IMR-90 (cell line): ENCODE measurements around the gene YPEL3. TPM values are rescaled to one million over a fixed set of nuclear protein-coding genes. Genes with fewer than 3 reads are reported as not detected.

ENCODE experiments used
- ATAC-seq: fragments of 200-7000 bp; cut with Tn5 transposase; 2 replicates; pipeline ENCODE4 v1.9.1; 2020; ENCODE audit warnings: low read depth, mild to moderate bottlenecking, moderate library complexity
- BruUV-seq: library from RNA; stranded (reverse); fragments of 400-500 nt; replicated peaks from 2 replicates; lab custom pipeline; 2021; lab: Mats Ljungman, UMichigan
- CTCF ChIA-PET: fragments of 300-600 bp; formaldehyde crosslinking; extraction: SDS; loops from one replicate; lab custom pipeline; 2021; ENCODE audit warnings: antibody characterized with exemption; lab: Yijun Ruan, JAX
- POLR2A ChIA-PET: fragments of 300-600 bp; sonication (Branson Sonifier 250); formaldehyde crosslinking; loops from one replicate; lab custom pipeline; 2022; ENCODE audit warnings: antibody characterized with exemption; ENCODE audit not compliant: unreplicated experiment; lab: Charles Lee
- DNase-seq: peaks from one replicate; pipeline ENCODE4 v3.0.0; 2013
- H2AFZ ChIP-seq: replicated peaks from 2 replicates; pipeline ENCODE3; 2013; ENCODE audit warnings: low read length, mild to moderate bottlenecking; ENCODE audit not compliant: poor library complexity
- H2AK5ac ChIP-seq: 2 replicates; pipeline ENCODE4 v1.6.1; 2013; ENCODE audit warnings: low read depth, low read length, inconsistent platforms
- H2AK9ac ChIP-seq: replicated peaks from 2 replicates; pipeline ENCODE3; 2013; ENCODE audit warnings: mild to moderate bottlenecking, low read depth, low read length, moderate library complexity; ENCODE audit not compliant: poor library complexity
- H2BK120ac ChIP-seq: 2 replicates; pipeline ENCODE4 v1.6.1; 2013; ENCODE audit warnings: low read depth, low read length, inconsistent platforms
- H2BK15ac ChIP-seq: 3 replicates; pipeline ENCODE4 v1.6.1; 2013; ENCODE audit warnings: low read depth, low read length, inconsistent platforms
- H2BK20ac ChIP-seq: 2 replicates; pipeline ENCODE4 v1.6.1; 2013; ENCODE audit warnings: low read depth, mild to moderate bottlenecking, inconsistent platforms, low read length, moderate library complexity
- H2BK5ac ChIP-seq: 2 replicates; pipeline ENCODE4 v1.6.1; 2013; ENCODE audit warnings: mild to moderate bottlenecking, low read depth, low read length, inconsistent platforms; ENCODE audit not compliant: poor library complexity, severe bottlenecking
- H3K14ac ChIP-seq: replicated peaks from 2 replicates; pipeline ENCODE4 v1.6.1; 2013; ENCODE audit warnings: low read depth, low read length, inconsistent platforms
- H3K18ac ChIP-seq: 2 replicates; pipeline ENCODE4 v1.6.1; 2013; ENCODE audit warnings: low read depth, low read length, control low read depth
- H3K23ac ChIP-seq: 2 replicates; pipeline ENCODE4 v1.6.1; 2013; ENCODE audit warnings: low read depth, low read length, inconsistent platforms
- H3K27ac ChIP-seq: 2 replicates; pipeline ENCODE4 v1.5.1; 2013; ENCODE audit warnings: mild to moderate bottlenecking, control low read depth, low read length; ENCODE audit not compliant: insufficient read depth
- H3K27me3 ChIP-seq: 2 replicates; pipeline ENCODE4 v1.6.1; 2013; ENCODE audit warnings: low read length; ENCODE audit not compliant: control insufficient read depth, insufficient read depth
- H3K36me3 ChIP-seq: 2 replicates; pipeline ENCODE4 v1.6.1; 2013; ENCODE audit warnings: low read length, mixed read lengths; ENCODE audit not compliant: control insufficient read depth, insufficient read depth
- H3K4ac ChIP-seq: 2 replicates; pipeline ENCODE4 v1.6.1; 2013; ENCODE audit warnings: low read depth, low read length, inconsistent platforms
- H3K4me1 ChIP-seq: 2 replicates; pipeline ENCODE4 v1.6.1; 2013; ENCODE audit warnings: low read length, mixed read lengths; ENCODE audit not compliant: control insufficient read depth, insufficient read depth
- H3K4me2 ChIP-seq: 2 replicates; pipeline ENCODE4 v1.6.1; 2013; ENCODE audit warnings: low read depth, mild to moderate bottlenecking, control low read depth, low read length, moderate library complexity
- H3K4me3 ChIP-seq: 2 replicates; pipeline ENCODE4 v1.5.1; 2013; ENCODE audit warnings: low read depth, mild to moderate bottlenecking, control low read depth, low read length, moderate library complexity; ENCODE audit not compliant: insufficient read depth
- H3K56ac ChIP-seq: 2 replicates; pipeline ENCODE4 v1.6.1; 2013; ENCODE audit warnings: low read length, inconsistent platforms; ENCODE audit not compliant: insufficient read depth; ENCODE audit errors: extremely low read depth
- H3K79me1 ChIP-seq, 2 experiments: 2 replicates each; pipeline ENCODE4 v1.6.1; 2013; ENCODE audit warnings: low read length in 2 of 2, inconsistent platforms in 1 of 2, low read depth in 1 of 2
- H3K9ac ChIP-seq: 2 replicates; pipeline ENCODE4 v1.6.1; 2013; ENCODE audit warnings: low read depth, low read length, control low read depth
- H3K9me1 ChIP-seq: 2 replicates; pipeline ENCODE4 v1.6.1; 2013; ENCODE audit warnings: low read length, inconsistent platforms; ENCODE audit not compliant: insufficient read depth
- H3K9me3 ChIP-seq: 2 replicates; pipeline ENCODE4 v1.6.1; 2013; ENCODE audit warnings: low read length; ENCODE audit not compliant: control insufficient read depth, insufficient read depth
- H4K20me1 ChIP-seq: 2 replicates; pipeline ENCODE4 v1.6.1; 2013; ENCODE audit warnings: low read length, inconsistent platforms; ENCODE audit not compliant: insufficient read depth
- H4K5ac ChIP-seq: 2 replicates; pipeline ENCODE4 v1.6.1; 2013; ENCODE audit warnings: mild to moderate bottlenecking, low read depth, low read length, control low read depth
- H4K8ac ChIP-seq, 2 experiments: 2 replicates each; pipeline ENCODE4 v1.6.1; 2013; ENCODE audit warnings: low read depth in 2 of 2, low read length in 2 of 2, control low read depth in 1 of 2, inconsistent platforms in 1 of 2
- H4K91ac ChIP-seq: 2 replicates; pipeline ENCODE4 v1.6.1; 2013; ENCODE audit warnings: low read depth, low read length, inconsistent platforms; ENCODE audit not compliant: insufficient read depth
- BHLHE40 ChIP-seq: fragments of 150-350 bp; IDR thresholded peaks from 2 replicates; pipeline ENCODE4 v1.6.1; 2016; ENCODE audit warnings: mild to moderate bottlenecking, low read depth, low read length
- CEBPB ChIP-seq: IDR thresholded peaks from 2 replicates; pipeline ENCODE4 v1.6.1; 2012; ENCODE audit warnings: low read depth, low read length, improper control_type of control experiment
- CHD1 ChIP-seq: IDR thresholded peaks from 2 replicates; pipeline ENCODE4 v1.6.1; 2012; ENCODE audit warnings: low read depth, low read length, improper control_type of control experiment
- CTCF ChIP-seq: conservative IDR thresholded peaks from 2 replicates; pipeline ENCODE4 v1.5.1; 2012; ENCODE audit warnings: mild to moderate bottlenecking, low read depth, low read length, improper control_type of control experiment
- ELK1 ChIP-seq: fragments of 150-350 bp; IDR thresholded peaks from 2 replicates; pipeline ENCODE4 v1.6.1; 2016; ENCODE audit warnings: low read depth, mild to moderate bottlenecking, low read length, moderate library complexity, borderline replicate concordance
- MAFK ChIP-seq: IDR thresholded peaks from 2 replicates; pipeline ENCODE4 v1.6.1; 2012; ENCODE audit warnings: low read depth, low read length, improper control_type of control experiment
- MAZ ChIP-seq: IDR thresholded peaks from 2 replicates; pipeline ENCODE4 v1.6.1; 2012; ENCODE audit warnings: low read depth, mild to moderate bottlenecking, low read length, improper control_type of control experiment, moderate library complexity, borderline replicate concordance
- MXI1 ChIP-seq: IDR thresholded peaks from 2 replicates; pipeline ENCODE4 v1.6.1; 2012; ENCODE audit warnings: low read depth, mild to moderate bottlenecking, low read length, moderate library complexity, borderline replicate concordance
- NFE2L2 ChIP-seq: fragments of 150-350 bp; IDR thresholded peaks from 2 replicates; pipeline ENCODE4 v1.6.1; 2016; ENCODE audit warnings: low read depth, mild to moderate bottlenecking, low read length
- POLR2A ChIP-seq: IDR thresholded peaks from 2 replicates; pipeline ENCODE4 v1.6.1; 2012; ENCODE audit warnings: mild to moderate bottlenecking, low read depth, low read length
- RAD21 ChIP-seq: IDR thresholded peaks from 2 replicates; pipeline ENCODE4 v1.6.1; 2012; ENCODE audit warnings: low read length, improper control_type of control experiment
- RCOR1 ChIP-seq: IDR thresholded peaks from 2 replicates; pipeline ENCODE4 v1.6.1; 2012; ENCODE audit warnings: mild to moderate bottlenecking, low read length, improper control_type of control experiment; ENCODE audit not compliant: insufficient replicate concordance
- RFX5 ChIP-seq: IDR thresholded peaks from 2 replicates; pipeline ENCODE4 v1.8.0; 2012; ENCODE audit warnings: low read depth, mild to moderate bottlenecking, low read length, moderate library complexity
- USF2 ChIP-seq: fragments of 150-350 bp; IDR thresholded peaks from 2 replicates; pipeline ENCODE4 v1.6.1; 2017; ENCODE audit warnings: mild to moderate bottlenecking, antibody characterized with exemption, low read length, low read depth
- WGBS, 2 experiments: methylation state at CpG; one replicate each; pipeline versions ENCODE4 v1.1.5 to v1.1.7; 2013; ENCODE audit warnings: missing lambda C conversion rate in 2 of 2; ENCODE audit not compliant: insufficient read length in 1 of 2; ENCODE audit errors: extremely low coverage in 2 of 2; 5-methylcytosine and 5-hydroxymethylcytosine counted together
- dilution Hi-C: fragments of 300-500 bp; cut with HindIII; formaldehyde crosslinking; loops from one replicate; pipeline ENCODE4 v1.14.3; 2018; ENCODE audit warnings: low sequenced_read_pairs; ENCODE audit not compliant: unreplicated experiment
- in situ Hi-C: fragments of 300-500 bp; cut with MboI; formaldehyde crosslinking; loops from 3 replicates; pipeline ENCODE4 v1.14.3; 2019; ENCODE audit warnings: low sequenced_read_pairs, inconsistent platforms, mixed read lengths
- intact Hi-C: fragments of 100-400 bp; cut with micrococcal nuclease; formaldehyde crosslinking; loops from 2 replicates; pipeline ENCODE4 v1.10.0; 2022
- polyA plus RNA-seq, 3 experiments: library from polyadenylated mRNA; depleted of rRNA; stranded (reverse); fragments of >200 nt; gene quantifications; 2 replicates each; pipeline ENCODE4 v1.2.3, GENCODE V29; 2012; ENCODE audit warnings: low replicate concordance in 1 of 3
- total RNA-seq: library from RNA; depleted of rRNA; stranded (reverse); fragments of >200 nt; gene quantifications from 2 replicates; pipeline ENCODE4 v1.2.3, GENCODE V29; 2012

Gene YPEL3
- total and polyA plus RNA-seq, 2 of the 4 experiments (the other 2 are of a cell fraction) = 1.1 to 25.6 TPM

GRCh38 chr16:30086291-30087140 lies 9.5 kb downstream of the YPEL3 start:
- ATAC-seq (no peak), DNase-seq (no peak)
- H3K79me1 ChIP-seq = peaks cover 6 to 16% of the 10 kb centered on the region in 2 experiments
- no peak overlapping the region for H2BK5ac ChIP-seq
- no peak overlapping the region for H3K18ac ChIP-seq
- H3K4me2 ChIP-seq = no peak overlapping the region
- no peak overlapping the region for H2BK15ac ChIP-seq
- no peak overlapping the region for H4K8ac ChIP-seq
- no peak overlapping the region for H3K4me3 ChIP-seq
- H3K56ac ChIP-seq = no peak overlapping the region
- H2BK120ac ChIP-seq = no peak overlapping the region
- no peak overlapping the region for H3K14ac ChIP-seq
- WGBS, 2 experiments = 90% methylated on average over 11 of the region's 27 CpGs; no CpG with 5 or more reads in 1 of the 2 experiments
- no peak for TF ChIP-seq RFX5
- no peak for TF ChIP-seq MAZ
- no peak for TF ChIP-seq CEBPB
- TF ChIP-seq MXI1 = no peak
- TF ChIP-seq BHLHE40 = no peak
- TF ChIP-seq ELK1 = no peak
- TF ChIP-seq RCOR1 = no peak
- no peak for TF ChIP-seq CHD1
- no peak for TF ChIP-seq MAFK
- no peak for TF ChIP-seq NFE2L2
- no peak for TF ChIP-seq USF2
- TF ChIP-seq POLR2A = no peak
- no peak for TF ChIP-seq CTCF
- TF ChIP-seq RAD21 = no peak
- H3K9ac ChIP-seq = no peak overlapping the region
- no peaks in the 10 kb centered on the region for H3K9me3 ChIP-seq
- peaks cover 12% of the 10 kb centered on the region for H4K20me1 ChIP-seq
- H4K91ac ChIP-seq = no peak overlapping the region
- H2AK9ac ChIP-seq = no peak overlapping the region
- H3K27me3 ChIP-seq = no peaks in the 10 kb centered on the region
- H3K4ac ChIP-seq = no peak overlapping the region
- no peak overlapping the region for H3K23ac ChIP-seq
- no peak overlapping the region for H2AFZ ChIP-seq
- in situ Hi-C loops (no loop called here), dilution Hi-C loops (no loop called here), intact Hi-C loops (no loop called here)
- peaks cover 41% of the 10 kb centered on the region for H3K36me3 ChIP-seq
- H3K9me1 ChIP-seq = no peaks in the 10 kb centered on the region
- ChIA-PET CTCF (no interaction called here), POLR2A (no interaction called here)
- no TSS peak for BruUV-seq
- H2AK5ac ChIP-seq = no peak overlapping the region
- no peak overlapping the region for H4K5ac ChIP-seq
- no peak overlapping the region for H2BK20ac ChIP-seq
- 0 out of 2 replicates have a peak, but pooled peaks cover 2% of the 10 kb centered on the region for H3K4me1 ChIP-seq
- H3K27ac ChIP-seq = no peak overlapping the region
